HG03342 (cell line): ENCODE measurements around the gene TXNDC12.
A peak's percentile ranks its signal among the peaks of the same experiment; 100 is the strongest.
"Not testable (repeated sequence)": the region's sequence is repeated elsewhere in the genome, so short reads cannot be mapped to it uniquely, and the experiment has no call there.

Source experiments
- ATAC-seq: cut with Tn5 transposase; IDR thresholded peaks from one replicate; pipeline ENCODE4 v1.9.1; 2021; ENCODE audit warnings: mild to moderate bottlenecking, moderate library complexity; ENCODE audit not compliant: unreplicated experiment

The TXNDC12 gene

GRCh38 chr1:52049337-52049736, 5.7 kb downstream of the TXNDC12 start:
- ATAC-seq: not testable (repeated sequence)

DNA sequence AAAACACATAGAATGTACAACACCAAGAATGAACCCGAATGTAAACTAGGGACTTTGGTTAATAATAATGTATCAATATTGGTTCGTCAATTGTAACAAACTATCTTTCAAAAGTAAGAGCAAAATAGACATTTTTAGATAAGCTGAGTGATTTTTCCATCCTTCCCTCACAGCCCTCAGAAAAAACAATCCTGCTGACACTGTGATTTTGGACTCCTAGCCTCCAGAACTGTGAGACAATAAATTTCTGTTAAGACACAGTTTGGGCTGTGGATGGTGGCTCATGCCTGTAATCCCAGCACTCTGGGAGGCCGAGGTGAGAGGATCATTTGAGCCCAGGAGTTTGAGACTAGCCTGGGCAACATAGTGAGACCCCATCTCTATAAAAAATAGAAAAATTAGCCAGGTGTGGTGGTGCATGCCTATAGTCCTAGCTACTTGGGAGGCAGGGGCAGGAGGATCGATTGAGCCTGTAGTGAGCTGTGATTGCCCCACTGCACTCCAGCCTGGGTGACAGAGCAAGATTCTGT, 9.3 kb downstream of the TXNDC12 start:
- ATAC-seq: not testable (repeated sequence)

- ATAC-seq: no peak
Observed at GRCh38 chr1:52045236-52045635, 9.8 kb downstream of the TXNDC12 start.

GRCh38 chr1:52041551-52042185, 13.3 kb downstream of the TXNDC12 start:
- ATAC-seq: no peak

- no peak for ATAC-seq
Observed at GRCh38 chr1:52037909-52038308, 17.1 kb downstream of the TXNDC12 start.

- ATAC-seq: no peak
Observed at GRCh38 chr1:52037402-52037814, 17.6 kb downstream of the TXNDC12 start.

DNA sequence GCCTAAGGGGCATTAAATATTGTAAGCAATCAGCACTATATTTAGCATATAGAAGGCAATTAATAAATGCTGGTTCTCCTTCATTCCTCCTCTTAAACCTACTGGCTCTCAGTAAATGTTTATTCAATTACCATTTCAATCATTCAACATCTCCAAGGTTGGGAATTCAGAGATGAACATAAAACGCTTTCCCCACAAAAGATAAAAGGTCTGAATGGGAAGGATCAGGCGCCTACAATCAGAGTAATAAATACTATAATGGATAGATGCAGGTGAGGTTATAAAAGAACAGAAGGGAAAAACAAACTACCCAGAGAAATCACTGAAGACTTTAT, 21.0 kb downstream of the TXNDC12 start:
- no peak for ATAC-seq

DNA sequence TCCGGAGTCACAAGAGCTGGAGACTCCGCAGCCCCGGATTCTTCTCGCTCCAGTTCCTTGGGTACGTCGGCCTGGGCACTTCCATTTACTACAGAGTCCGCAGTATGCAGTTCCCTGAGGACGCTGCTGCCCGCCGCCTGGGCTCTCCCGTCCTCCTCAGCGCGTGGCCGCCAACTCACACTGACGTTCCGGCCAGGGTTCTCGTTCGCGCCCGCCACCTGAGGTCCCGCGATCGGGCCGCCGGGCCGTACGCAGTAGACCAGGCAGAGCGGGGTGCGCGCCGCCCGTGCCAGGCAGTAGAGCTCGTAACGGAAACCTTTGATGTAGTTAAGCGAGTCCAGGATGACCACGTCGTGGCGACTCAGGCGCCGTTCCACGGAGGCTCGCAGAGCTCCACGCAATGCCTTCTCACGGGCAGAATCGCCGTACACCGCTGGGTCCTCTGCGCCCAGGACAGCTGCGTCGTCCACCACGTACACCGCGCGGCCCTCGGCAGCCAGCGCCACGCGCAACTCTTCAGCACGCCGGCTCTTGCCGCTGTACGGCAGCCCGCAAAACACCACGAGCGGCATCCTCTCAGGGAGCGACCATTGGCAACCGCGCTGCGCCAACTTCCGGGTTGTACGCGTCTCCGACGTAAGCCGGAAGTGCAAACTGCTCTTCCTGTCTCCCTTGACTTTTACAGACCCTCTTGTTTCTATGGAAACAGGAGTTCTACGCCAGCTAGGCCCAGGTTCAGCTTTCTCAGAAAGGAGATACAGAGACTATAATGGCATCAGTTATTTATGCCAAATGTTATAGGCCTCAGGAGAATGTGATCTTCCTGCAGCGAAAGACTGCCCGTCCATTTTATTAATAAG, 21.6 kb downstream of the TXNDC12 start, which contains the start of gene KTI12:
Gene KTI12, minus strand, starts transcription at position 621 of the 860 bp plus-strand sequence. Its CDS starts 49 bp downstream, at position 572.
- ATAC-seq: peak; percentile 90

GRCh38 chr1:52032785-52033131, 22.2 kb downstream of the TXNDC12 start:
- ATAC-seq: no peak

DNA sequence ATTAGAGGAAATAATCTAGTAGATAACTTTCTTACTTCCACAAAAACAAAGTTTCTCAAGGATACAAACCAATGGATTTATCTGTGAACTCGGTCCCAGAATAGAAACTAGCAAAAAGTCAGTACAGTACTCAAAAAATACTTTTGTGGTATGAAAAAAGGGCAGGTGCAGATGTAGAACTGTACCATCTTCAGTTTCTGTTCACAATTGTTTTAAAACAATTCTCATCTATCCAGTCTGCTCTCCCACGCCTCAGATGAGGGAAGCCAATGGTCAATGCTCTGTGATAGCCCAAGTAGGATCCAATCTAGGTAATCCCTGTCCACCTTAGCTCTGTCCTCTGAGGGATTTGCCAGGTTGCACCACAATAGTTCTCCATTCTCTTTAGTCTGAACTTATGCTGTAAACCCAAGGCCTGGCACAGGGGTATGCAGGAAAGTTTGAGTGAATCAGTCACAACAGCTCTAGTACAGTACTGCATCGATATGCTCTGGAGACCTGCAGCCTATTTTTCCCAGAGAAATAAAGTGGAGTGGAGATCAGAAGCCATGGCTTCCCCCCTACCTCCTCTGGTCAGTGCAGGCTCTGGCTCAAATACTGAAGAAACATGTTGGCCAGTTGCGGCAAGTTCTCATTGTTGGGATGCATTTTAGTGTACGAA, 22.7 kb downstream of the TXNDC12 start:
- ATAC-seq: no peak

DNA sequence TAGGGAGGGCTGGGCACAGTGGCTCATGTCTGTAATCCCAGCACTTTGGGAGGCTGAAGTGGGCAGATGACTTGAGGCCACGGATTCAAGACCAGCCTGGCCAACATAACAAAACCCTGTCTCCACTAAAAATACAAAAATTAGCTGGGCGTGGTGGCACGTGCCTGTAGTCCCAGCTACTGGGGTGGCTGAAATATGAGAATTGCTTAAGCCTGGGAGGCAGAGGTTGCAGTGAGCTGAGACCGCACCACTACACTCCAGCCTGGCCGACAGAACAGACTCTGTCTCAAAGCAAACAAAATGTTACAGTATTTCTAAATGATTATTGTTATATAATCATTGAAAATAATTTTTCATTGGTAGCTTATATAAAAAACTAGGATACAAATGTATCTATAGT, 26.2 kb downstream of the TXNDC12 start:
- not testable (repeated sequence) for ATAC-seq

- ATAC-seq: no peak
Observed at GRCh38 chr1:52028328-52028727, 26.7 kb downstream of the TXNDC12 start.

GRCh38 chr1:52026278-52026677, 28.7 kb downstream of the TXNDC12 start:
- no peak for ATAC-seq

GRCh38 chr1:52022133-52022532, 32.9 kb downstream of the TXNDC12 start:
- no peak for ATAC-seq

- no peak for ATAC-seq
Observed at GRCh38 chr1:52008071-52008809, 46.8 kb downstream of the TXNDC12 start.

DNA sequence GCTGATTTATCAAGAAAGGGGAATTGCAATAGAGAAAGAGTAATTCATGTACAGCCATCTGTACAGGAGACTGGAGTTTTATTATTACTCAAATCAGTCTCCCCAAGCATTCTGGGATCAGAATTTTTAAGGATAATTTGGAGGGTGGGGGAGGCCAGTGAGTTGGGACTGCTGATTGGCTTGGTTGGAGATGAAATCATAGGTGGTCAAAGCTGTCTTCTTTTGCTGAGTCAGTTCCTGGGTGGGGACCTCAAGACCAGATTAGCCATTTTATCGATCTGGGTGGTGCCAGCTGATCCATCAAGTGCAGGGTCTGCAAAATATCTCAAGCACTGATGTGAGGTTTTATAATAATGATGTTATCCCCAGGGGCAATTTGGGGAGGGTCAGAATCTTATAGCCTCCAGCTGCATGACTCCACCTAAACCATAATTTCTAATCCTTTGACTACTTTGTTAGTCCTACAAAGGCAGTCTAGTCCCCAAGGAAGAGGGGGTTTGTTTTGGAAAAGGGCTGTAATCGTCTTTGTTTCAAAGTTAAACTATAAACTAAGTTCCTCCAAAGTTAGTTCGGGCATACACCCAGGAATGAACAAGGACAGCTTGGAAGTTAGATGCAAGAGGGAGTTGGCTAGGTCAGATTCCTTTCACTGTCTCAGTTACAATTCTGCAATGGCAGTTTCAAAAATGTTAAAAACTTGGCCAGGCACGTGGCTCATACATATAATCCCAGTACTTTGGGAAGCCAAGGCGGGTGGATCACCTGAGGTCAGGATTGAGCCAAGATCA, 47.6 kb downstream of the TXNDC12 start:
- no peak for ATAC-seq

DNA sequence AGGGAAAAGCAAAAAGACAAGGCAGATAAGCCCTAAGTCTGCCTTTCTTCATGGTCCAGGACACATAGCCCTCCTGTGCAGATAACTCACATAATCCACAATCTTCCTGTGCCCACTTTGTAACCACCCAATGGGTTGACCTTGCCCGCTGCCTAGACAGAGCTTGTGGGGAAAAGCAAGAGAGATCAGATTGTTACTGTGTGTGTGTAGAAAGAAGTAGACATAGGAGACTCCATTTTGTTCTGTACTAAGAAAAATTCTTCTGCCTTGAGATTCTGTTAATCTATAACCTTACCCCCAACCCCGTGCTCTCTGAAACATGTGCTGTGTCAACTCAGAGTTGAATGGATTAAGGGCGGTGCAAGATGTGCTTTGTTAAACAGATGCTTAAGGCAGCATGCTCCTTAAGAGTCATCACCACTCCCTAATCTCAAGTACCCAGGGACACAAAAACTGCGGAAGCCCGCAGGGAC, 48.9 kb downstream of the TXNDC12 start:
- not testable (repeated sequence) for ATAC-seq

DNA sequence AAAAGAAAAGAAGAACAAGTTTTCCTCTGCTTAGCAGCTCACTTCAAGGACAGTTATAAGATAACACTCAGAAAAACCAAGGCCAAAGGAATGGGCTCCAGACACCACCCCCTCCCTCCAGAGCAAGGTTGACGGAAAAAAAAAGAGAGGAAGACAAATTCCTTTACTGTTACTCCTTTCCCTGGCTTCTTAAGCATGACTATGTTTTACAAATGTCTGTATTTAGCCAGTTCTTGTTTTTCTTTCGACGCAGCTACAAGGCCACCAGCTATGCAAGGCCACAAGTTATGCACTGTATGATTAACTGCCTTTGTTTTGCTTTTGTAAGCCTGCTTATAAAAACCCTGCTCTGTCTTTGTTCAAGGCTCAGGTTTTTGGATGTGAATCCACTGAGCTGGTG, 49.4 kb downstream of the TXNDC12 start:
- not testable (repeated sequence) for ATAC-seq

- no peak for ATAC-seq
Observed at GRCh38 chr1:52003877-52004276, 51.1 kb downstream of the TXNDC12 start.
